SKM-1 (cell line): ENCODE measurements around the gene NEB.
"Not testable (repeated sequence)": the region's sequence is repeated elsewhere in the genome, so short reads cannot be mapped to it uniquely, and the experiment has no call there.

Experiments
- DNase-seq: peaks from one replicate; lab custom pipeline; 2025; ENCODE audit not compliant: unreplicated experiment; lab: John Stamatoyannopoulos, UW

The NEB gene

DNA sequence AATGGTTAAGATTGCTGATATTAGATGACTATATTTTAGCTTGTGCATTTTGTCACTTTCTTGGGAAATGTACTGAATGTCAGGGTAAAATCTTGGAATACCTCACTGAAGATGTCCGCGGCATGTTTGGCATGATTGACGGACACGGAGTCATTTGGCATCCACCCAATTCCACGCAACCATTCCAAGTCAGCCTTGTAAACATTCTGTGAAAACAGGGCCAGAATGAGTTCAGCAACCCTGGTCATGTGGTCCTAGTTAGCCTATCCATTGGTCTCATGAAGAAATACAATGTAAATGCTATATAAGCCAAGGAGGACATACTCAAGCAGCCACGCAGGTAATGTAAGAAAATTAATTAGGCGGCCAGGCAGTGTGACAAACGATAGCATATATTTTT is 165.1 kb downstream of the NEB start:
- DNase-seq, result no peak

DNA sequence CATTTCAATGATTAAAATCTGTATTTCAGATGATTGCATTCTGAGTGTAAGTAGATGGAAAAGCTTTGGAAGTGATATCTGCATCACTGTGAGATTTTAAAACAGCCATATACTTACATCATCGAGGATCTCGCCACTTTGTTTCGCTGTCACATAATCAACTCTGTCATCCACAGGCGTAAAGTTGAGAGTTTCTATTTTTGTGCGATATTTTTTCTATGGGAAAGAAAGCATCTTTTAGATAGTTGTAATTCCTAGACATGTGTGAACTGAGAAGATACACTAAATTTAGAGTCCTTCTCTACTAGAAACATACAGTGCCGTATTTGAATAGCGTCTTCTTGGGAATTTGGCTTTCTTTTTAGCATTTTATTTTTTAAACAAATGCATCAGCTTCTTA is 165.8 kb downstream of the NEB start:
- DNase-seq, result no peak

DNA sequence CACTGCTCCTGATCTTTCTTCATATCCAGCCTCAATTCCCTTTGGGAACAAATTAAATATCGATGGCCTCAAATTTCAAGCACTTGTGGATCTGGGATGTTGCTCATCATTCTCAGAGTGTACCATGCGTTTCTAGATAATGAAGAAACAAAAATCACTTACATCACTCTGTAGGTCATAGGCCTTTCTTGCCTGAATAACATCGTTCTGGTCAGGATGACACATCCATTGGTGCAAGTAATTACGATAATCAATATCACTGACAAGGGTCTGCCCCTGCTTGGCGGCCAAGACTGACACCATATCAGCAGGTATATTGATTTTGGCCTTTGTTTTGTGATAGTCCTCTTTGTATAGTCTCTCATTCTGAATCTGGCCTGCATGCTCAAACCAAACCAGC is 167.3 kb downstream of the NEB start:
- DNase-seq, result no peak

DNA sequence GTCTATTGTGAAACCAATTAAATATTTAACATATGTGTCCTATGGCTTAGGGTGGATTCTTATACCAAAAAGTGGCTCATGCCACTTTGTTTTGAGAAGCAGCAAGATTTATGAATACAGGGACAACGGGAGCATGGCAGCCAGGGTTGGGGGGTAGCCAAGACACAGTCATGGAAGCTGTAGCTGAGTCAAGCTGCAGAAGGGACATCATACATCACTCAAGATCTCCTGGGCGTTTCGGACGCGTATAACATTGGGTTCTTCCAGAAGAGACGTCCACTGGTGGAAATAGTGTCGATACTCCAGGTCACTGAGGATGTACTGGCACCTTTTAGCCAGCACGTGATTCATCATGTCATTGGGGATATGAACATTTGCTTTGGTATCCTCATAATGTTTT is 171.9 kb downstream of the NEB start:
- no peak for DNase-seq

DNA sequence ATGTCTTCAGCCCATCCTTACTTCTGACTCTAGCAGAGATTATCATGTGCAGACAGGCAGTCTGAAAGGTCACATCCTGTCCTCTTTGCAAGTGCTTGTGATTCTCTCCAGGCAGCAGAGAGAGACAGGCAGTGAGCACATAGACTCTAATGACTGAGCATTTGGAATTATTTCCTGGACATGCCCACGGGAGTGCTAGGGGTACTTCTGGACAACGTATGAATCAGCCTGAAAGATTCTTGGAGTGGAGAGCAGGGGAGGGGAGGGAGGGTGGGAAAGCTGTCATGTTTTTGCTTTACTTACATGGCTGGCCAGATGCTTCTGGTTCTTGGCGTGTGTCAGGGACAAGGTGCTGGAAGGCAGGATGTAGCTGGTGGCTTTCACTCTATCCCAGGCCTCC is 174.0 kb downstream of the NEB start:
- DNase-seq, result no peak

DNA sequence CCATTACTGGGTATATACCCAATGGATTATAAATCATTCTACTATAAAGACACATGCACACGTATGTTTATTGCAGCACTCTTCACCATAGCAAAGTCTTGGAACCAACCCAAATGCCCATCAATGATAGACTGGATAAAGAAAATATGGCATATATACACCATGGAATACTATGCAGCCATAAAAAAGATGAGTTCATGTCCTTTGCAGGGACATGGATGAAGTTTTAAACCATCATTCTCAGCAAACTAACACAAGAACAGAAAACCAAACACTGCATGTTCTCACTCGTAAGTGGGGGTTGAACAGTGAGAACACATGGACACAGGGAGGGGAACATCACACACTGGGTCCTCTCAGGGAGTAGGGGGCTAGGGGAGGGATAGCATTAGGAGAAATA is 174.8 kb downstream of the NEB start:
- not testable (repeated sequence) for DNase-seq

DNA sequence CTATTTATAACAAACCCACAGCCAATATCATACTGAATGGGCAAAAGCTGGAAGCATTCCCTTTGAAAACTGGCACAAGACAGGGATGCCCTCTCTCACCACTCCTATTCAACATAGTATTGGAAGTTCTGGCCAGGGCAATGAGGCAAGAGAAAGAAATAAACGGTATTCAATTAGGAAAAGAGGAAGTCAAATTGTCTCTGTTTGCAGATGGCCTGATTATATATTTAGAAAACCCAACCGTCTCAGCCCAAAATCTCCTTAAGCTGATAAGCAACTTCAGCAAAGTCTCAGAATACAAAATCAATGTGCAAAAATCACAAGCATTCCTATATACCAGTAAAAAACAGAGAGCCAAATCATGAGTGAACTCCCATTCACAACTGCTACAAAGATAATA is 176.4 kb downstream of the NEB start:
- not testable (repeated sequence) for DNase-seq

DNA sequence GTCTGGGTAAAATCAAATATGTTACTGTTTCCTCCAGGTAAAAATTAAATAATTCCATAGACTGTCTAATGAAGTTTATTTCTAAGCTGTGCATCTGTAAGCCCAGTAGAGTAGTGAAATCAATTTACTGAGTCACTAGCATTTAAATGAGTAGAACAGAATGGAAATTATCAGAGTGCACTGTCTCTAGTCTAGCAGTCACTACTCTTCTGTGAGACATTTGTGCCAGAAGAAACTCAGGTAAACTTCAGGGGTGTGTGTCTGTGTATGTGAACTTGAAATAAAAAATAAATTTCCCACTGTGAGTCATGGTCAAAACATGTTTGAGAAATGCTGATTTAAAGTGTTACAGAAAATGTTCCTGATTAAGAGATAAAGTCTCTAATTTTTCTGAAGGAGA is 178.2 kb downstream of the NEB start:
- DNase-seq, result no peak

DNA sequence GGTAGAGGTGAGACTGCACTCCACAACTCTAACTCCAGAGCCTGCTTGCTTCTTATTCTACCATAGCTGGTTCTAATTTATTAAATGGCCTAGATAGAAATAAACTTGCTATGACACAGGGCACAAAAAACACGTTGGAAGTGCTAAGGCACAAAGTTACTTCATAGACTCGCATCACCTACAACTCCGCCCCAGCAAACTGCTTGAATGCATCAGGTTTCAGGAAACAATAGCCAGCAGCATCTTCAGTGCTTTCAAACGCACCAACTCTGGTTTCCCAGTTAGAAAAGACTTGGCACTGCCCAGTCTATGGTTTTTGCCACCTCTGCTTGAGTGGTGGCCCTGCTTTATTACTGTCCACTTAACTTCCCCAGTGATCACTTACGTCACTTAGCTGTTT is 182.0 kb downstream of the NEB start:
- no peak for DNase-seq

DNA sequence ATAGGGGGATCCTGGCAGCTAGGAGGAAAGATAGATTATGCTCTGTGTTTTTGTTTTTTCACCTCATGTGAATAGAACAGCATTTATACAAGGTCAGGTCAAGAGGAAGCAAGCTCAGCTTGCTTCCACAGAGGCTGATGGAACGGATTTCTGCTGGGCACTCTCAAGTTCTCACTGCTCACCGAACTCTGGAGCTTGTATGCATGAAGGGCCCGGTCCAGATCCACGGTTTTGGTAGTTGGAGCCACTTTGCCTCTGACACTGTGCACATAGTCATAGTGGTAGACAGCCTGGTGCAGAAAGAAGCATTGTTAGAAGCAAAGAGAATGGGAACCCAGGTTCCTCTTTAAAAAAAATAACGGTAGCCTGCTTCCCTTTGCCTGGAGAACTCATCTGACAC is 182.7 kb downstream of the NEB start:
- no peak for DNase-seq

DNA sequence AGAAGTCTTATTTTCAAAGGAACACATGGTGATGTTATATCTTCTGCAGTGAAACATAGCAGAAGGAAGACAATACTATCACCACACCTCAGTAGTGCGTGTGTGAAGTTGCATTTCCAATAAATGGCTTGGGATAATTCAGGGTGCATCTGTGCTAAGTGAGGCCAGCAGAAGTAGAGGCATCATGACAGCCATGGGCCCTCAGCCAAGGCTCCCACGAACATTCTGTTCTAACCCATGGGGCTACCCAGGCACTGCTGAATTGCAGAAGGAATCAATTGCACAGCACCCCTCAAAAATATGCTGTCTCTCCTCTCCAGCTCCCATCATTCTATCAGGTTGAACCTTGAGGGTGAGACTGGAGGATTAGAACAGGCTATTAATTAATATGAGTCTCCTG is 185.1 kb downstream of the NEB start:
- no peak for DNase-seq

DNA sequence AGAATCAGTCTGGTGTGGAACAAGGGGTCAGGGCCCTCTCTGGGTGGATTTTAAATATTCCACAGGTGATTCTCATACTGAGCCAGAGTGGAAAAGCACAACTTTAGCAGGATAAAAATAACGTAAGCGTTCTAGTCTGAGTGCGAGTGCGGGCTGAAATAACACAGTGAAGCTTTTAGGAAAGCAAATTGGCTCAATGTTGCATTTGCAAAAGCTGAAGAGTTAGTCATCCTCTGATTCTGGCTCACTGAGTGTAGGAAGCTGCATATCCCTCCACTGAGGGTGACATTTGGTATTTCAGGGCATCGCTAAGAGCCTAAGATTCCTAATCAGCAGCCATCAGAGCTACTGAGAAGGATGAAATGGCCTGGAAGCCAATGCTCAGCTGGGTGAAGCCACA is 189.8 kb downstream of the NEB start:
- no peak for DNase-seq

DNA sequence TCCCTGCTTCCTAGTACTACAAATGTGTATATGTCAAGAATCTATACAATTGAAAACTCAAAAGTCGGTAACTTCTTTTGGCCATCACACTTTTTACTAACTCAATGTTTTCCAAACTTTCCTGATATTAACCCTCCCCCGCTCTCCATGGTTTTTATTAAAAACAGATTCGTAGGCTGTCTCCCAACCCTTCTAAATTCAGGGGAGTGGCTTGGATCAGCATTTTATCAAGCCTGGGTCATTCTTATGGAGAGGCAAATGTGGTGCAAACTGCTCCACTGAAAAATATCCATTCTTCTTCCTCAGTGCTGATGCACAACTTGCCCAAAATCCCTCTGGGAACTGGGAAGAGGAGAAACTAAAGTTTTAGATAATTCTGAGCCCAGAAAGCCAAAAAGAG is 190.4 kb downstream of the NEB start:
- no peak for DNase-seq

DNA sequence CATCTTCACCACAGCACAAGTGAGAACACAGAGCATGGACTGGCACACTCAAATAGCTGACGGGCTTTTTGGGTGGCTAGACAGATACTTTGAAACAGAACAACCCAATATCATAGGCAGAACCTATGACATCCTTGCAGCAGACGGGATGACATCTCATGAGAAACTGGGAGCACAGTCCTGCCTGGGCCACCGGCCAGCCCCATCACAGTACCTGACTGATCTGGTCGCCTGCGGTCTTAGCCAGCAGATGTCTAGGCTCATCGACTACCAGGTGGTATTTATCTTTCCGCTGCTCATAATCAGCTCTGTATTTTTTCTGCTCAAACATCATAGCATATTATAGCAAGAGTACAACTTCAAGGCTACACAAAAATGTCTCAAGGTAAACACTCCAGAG is 200.3 kb downstream of the NEB start:
- no peak for DNase-seq

DNA sequence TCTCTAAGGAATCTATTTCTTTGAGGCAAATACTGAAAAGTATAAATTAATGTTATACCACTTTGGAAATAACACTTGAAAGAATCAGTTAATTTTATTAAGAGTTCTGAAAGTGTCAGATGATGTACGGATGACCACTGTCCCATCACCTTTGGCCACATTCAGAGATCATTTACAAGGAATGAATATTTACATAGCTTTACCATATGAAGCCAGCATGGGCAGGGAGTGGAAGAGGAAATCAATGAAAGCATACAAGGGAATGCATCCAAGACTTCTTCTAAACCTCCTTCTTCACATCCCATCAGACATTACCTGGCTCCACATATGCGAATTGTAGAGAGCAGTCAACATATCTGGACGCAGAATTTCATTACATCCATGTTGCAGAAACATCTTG is 201.1 kb downstream of the NEB start:
- no peak for DNase-seq

DNA sequence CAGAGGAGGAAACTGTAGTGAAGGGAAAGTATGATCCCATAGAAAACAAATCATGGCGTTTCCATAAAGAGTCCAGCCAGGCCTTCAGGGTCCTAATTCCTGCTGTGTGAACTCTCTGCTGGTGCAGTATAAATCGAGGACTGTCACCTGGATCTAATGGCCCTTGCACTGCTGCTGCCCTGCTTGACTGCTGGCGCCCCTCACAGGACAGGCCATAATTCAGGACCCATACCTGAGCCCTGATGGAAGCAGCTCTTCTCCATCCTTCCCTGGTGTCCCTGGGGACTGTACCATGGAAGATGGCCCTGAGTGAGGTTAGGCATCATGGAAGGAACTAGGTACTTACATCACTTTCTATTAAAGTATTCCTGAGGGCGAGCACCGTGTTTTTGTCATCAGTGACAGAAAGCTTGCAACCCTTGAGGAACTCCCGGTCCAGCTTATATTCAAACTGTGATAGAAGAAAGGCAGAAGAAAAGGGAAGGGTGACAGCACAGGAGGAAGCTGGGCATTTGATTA is 207.6 kb downstream of the NEB start:
- no peak for DNase-seq

DNA sequence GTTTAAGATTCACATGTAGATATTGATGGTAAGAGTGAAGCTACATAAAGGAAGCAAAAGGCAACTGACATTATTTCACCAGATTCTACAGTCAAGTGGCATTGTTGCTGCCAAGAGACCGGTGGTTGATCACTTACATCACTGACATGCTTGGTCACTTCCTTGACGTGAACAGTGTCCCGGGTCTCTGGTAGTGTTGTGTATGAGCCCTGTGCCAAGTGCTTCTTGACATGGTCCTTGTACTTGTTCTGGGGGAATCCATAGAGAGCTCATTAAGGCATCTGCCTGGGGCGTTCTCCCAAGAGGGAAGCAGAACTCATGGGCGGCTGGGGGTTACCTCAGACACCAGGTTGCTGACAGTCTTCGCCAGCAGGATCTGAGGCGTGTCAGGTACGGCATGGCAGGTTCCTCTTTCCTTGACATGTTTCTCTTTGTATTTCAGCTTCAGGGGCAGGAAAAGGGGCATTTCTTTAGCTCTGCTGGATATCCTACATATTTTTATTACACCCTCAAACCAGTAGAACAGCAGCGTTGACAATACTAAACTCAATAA is 208.4 kb downstream of the NEB start:
- no peak for DNase-seq

DNA sequence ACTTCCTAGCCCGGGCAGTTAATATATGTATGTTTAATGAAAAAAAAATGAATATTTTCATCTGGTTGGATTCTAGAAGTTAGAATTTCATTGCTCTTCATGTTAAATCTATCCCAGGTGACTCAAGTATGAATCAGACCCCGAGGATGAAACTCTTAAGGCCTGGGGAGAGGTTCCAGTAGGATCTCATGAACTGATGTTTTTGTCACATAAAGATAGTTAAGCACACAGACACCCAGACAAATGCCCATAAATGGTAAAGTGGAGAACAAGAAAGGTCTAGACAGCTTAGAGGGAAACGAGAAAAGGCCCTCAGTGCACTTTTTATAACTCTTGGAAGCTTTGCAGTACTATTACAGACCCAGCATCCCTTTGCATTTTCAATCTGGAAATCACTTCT is 210.4 kb downstream of the NEB start:
- DNase-seq, result no peak

DNA sequence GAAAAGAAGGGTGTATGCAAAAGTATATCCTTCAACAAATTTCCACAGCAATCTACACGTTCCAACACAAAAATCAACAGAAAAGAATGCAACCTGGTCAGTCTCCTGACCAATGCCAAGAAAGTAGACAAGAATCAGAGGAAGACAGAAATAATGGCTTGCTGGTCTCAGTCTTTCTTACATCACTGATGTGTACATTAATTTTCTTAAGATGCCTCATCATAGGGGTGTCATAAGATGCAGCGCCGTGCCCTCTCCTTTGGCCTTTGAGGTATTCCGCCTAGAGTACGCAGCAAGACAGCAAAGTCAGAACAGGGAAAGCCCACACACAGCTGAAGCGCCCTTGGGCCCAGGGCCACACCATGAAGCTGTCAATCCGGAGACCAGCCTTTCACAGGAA is 211.7 kb downstream of the NEB start:
- DNase-seq, result no peak

DNA sequence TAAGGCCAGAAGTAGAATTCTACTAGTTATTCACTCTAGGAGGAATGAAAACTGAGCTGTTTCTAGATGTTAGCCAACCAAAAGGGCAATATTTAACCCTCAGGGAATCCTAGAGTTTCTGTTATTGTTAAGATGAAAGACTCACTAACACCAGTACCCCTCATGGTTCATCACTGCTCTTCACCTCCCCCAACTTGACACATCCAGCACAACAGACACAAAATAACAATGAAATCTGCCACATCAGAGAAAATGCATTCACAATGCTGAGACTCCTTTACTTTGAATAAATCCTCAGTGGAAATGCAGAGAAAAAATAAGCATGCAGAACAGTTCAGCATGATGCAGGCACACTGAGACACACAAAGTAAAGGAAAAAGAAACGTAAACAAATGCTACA is 213.3 kb downstream of the NEB start:
- no peak for DNase-seq

DNA sequence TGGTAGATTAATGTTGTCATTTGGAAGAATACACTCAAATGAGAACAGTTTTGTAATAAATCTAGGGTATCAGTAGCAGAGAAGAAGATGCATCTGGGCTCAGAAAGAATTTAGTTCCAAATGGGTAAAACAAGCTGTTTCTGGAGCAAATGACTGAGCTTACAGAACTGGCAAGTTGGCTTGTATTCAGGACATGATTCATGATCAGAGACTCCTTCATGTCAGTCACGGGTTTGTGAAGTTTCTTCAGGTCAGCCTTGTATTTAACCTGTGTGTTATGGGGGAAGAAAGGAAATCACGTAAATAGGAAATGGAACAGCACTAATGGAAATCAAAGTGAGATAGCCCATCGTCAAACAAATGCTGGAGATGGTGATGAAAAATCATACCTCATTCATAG is 215.5 kb downstream of the NEB start:
- DNase-seq, result no peak

DNA sequence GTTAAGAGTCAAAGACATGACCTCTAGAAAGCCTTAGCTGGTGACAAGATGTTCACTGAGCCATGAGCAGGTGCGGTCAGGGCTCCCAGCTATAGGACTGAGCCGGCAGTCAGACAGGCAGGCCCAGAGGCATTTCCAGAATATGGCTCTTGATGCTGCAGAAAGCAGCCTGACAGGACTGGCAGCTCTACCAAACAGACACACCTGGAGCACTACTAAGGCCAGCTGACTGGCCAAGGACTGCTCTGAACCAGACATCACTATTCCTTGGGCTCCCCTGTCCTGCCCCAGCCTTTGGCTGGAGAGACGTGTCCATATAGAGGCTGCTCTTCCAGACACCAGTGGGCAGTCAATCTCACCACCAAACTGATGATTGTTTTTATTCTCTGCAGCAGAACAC is 225.8 kb downstream of the NEB start:
- DNase-seq, result no peak

DNA sequence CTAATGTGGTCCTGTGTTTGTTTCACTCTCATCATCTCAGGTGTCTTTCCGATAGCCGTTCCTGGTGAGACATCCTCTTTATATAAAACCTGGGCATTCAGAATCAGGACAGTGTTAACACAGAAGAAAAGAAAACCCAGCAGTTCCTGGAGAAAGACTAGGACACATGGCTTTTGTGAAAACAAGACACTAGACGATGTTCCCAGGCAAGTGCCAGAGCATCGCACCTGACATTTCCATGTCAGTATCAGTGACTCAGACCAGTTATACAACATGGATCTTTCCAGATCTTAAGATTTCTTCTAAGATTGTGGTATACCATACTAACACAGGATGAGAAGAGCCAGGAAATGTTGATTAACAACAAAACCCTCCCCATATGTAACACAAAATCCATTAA is 228.1 kb downstream of the NEB start:
- DNase-seq, result no peak

DNA sequence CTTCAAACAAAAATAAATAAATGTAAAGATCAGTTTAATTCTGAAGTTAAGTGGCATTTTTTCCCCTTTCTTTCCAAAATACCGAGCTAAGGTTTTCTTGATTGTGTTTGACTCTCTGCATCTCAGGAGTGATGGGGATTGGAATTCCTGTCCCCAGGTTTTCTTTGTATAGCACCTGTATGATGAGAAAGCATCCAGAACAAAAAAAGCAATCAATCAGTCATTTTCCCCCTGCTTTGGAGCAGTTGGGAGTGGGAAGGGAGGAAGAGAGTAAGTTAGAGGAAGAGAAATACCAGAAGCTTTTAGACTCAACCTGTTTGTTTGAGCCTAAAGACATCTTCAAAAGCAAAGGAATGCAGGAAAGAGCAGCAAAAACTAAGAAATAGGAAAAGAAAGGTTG is 236.1 kb downstream of the NEB start:
- no peak for DNase-seq
